Measurements from ENCODE around the gene SHISA4. TPM values are rescaled to one million over a fixed set of nuclear protein-coding genes. Genes with fewer than 3 reads are reported as not detected.

The SHISA4 gene
- total RNA-seq, 1 experiment from 2014 or later = 31.9 TPM

DNA sequence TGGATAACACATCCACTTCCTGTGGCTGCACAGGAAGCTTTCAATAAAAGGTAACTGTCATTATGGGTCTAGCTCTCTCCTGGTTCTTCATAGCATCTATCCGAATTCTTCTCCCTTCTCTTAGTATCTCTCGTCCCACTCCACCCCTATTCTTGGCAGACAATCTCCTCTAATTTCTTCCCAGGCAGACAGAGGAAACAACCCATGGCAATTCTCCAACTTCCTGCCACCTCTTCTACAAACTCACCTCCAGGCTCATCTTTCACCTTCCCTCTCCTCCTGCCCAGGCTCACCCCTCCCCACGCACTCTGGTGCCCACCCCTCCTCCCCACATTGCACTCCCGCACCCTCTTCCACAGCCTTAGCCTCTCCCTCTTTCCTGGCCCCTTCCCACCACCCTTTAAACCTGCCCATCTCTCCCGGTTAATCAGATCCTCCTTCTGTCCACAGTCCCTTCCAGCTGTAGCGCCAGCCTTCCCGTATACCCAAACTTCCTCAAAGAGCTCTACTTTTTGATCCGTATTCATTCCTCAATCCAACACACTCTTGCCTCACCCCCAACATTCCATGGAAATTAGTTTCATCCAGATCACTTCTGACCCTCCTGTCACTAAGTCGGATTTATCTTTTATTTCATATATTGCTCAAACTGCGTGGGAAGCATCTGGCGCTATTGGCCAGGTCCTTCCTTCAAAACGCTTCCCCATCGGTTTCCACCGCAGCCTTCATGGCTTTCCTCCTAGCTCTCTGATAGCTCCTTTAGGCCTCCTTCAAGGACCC, 25.9 kb downstream of the SHISA4 start:
- H3K4me3 ChIP-seq = no peak overlapping the region
- DNase-seq (ENCODE audit: low read depth in 1 of 2, low spot score in 2 of 2) = no peak
- H3K36me3 ChIP-seq = no peaks in the 10 kb centered on the region
- H3K9me3 ChIP-seq (replicated peaks) = no peaks in the 10 kb centered on the region
- peaks cover 38% of the 10 kb centered on the region for H3K4me1 ChIP-seq (replicated peaks)
- no peak overlapping the region for H3K27ac ChIP-seq
- no peaks in the 10 kb centered on the region for H3K27me3 ChIP-seq (replicated peaks)

- H3K36me3 ChIP-seq = no peaks in the 10 kb centered on the region
- no peaks in the 10 kb centered on the region for H3K27me3 ChIP-seq (replicated peaks)
- H3K4me1 ChIP-seq (replicated peaks) = peaks cover 38% of the 10 kb centered on the region
- peak; percentile 96 to 98 for DNase-seq (ENCODE audit: low read depth in 1 of 2, low spot score in 2 of 2)
- peak overlapping the region; percentile 68 for H3K27ac ChIP-seq
- no peak overlapping the region for H3K4me3 ChIP-seq
- no peaks in the 10 kb centered on the region for H3K9me3 ChIP-seq (replicated peaks)
Measured at GRCh38 chr1:201916649-201917249, 28.1 kb downstream of the SHISA4 start.

DNA sequence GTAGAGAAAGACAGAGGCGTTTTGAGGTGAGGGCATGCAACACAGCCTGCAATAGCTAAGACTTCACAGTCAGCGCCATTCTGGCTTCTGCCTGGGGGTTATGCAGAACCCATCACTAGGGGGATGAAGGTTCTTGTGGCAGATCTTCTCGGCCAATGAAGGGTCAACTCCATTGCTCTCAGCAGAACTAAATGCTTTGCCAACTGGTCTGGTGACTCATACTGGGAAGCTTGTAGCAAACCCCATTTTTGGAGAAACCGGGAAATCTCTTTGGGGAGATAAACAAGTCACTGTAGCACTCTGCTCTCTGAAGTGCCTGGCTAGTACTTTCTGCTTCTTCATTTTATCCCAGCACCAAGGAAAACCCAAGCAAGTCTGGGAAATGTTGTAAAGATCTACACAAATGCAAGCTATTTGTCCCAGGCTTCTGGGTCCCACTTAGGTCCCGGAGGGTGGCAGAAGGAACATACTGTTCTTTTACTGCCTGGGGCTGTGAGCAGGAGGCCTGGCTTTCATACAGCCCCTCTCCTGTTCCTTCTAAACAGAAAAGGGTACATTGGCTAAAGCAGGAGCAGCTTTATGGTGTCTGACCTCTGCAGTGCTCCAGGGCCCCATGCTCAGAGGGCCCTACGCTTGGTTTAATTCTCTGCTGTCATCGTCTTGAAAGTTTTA, 28.8 kb downstream of the SHISA4 start:
- Histone ChIP-seq H3K4me1 (replicated peaks) (peaks cover 38% of the 10 kb centered on the region), H3K36me3 (no peaks in the 10 kb centered on the region), H3K9me3 (replicated peaks) (no peaks in the 10 kb centered on the region), H3K27ac (peak overlapping the region; percentile 68), H3K27me3 (replicated peaks) (no peaks in the 10 kb centered on the region), H3K4me3 (no peak overlapping the region)
- DNase-seq (ENCODE audit: low read depth in 1 of 2, low spot score in 2 of 2) = peak; percentile 76 to 80

DNA sequence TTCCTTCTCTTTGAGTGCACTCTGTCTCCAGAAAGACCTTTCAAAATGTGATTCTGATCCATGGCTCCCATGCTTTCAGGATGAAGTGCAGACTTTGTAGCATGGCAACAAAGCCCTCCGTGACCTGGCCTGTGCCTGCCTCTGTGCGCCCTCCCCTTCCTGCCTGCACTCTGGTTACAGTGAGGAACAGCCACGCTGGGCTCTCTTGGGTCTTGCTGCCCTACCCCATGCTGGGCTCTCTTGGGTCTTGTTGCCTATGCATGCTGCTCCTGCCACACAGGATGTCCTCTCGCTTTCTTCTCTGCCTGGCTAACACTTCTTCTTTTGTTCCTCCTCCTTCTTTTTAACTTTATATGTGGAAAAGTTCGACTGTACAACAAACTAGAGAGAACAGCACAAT, 29.6 kb downstream of the SHISA4 start:
- H3K27ac ChIP-seq = peak overlapping the region; percentile 68
- H3K27me3 ChIP-seq (replicated peaks) = no peaks in the 10 kb centered on the region
- H3K36me3 ChIP-seq = no peaks in the 10 kb centered on the region
- DNase-seq (ENCODE audit: low read depth in 1 of 2, low spot score in 2 of 2) = no peak
- no peaks in the 10 kb centered on the region for H3K9me3 ChIP-seq (replicated peaks)
- peaks cover 31% of the 10 kb centered on the region for H3K4me1 ChIP-seq (replicated peaks)
- H3K4me3 ChIP-seq = no peak overlapping the region

DNA sequence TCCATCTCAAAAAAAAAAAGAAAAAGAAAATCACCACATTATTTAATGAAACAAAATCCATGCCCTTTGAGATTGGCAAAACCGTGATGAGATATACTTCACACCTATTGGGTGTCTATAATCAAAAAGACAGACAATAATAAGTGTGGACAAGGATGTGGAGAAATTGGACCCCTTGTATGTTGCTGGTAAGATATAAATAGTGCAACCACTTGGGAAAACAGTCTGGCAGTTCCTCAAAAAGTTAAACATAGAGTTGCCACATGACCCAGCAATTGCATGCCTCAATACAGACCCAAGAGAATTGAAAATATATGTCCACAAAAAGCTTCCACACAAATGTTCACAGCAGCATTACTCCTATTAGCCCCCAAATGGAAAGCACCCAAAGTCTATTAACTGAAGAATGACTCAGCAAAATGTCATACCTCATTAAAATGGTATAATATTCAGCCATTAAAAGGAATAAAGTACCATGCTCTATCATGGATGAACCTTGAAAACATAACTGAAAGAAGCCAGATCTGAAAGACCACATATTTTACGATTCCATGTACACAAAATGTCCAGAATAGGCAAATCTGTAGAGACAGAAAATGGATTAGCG, 33.4 kb downstream of the SHISA4 start:
- Histone ChIP-seq H3K27ac (no peak overlapping the region), H3K36me3 (no peaks in the 10 kb centered on the region), H3K9me3 (replicated peaks) (no peaks in the 10 kb centered on the region), H3K27me3 (replicated peaks) (no peaks in the 10 kb centered on the region), H3K4me3 (no peak overlapping the region), H3K4me1 (replicated peaks) (peaks cover 24% of the 10 kb centered on the region)
- DNase-seq (ENCODE audit: low read depth in 1 of 2, low spot score in 2 of 2) = no peak

- Histone ChIP-seq H3K27ac (no peak overlapping the region), H3K27me3 (replicated peaks) (no peaks in the 10 kb centered on the region), H3K4me1 (replicated peaks) (0 out of 2 replicates have a peak, but pooled peaks cover 6% of the 10 kb centered on the region), H3K36me3 (no peaks in the 10 kb centered on the region), H3K4me3 (no peak overlapping the region), H3K9me3 (replicated peaks) (no peaks in the 10 kb centered on the region)
- no peak for DNase-seq (ENCODE audit: low read depth in 1 of 2, low spot score in 2 of 2)
Measured at GRCh38 chr1:201925301-201925567, 36.5 kb downstream of the SHISA4 start.

- Histone ChIP-seq H3K9me3 (replicated peaks) (no peaks in the 10 kb centered on the region), H3K4me3 (no peak overlapping the region), H3K4me1 (replicated peaks) (peaks cover 12% of the 10 kb centered on the region; the same call in 1 of the 2 replicates), H3K27me3 (replicated peaks) (no peaks in the 10 kb centered on the region), H3K27ac (no peak overlapping the region), H3K36me3 (no peaks in the 10 kb centered on the region)
- DNase-seq (ENCODE audit: low read depth in 1 of 2, low spot score in 2 of 2) = no peak
Measured at GRCh38 chr1:201925981-201926645, 37.4 kb downstream of the SHISA4 start.

DNA sequence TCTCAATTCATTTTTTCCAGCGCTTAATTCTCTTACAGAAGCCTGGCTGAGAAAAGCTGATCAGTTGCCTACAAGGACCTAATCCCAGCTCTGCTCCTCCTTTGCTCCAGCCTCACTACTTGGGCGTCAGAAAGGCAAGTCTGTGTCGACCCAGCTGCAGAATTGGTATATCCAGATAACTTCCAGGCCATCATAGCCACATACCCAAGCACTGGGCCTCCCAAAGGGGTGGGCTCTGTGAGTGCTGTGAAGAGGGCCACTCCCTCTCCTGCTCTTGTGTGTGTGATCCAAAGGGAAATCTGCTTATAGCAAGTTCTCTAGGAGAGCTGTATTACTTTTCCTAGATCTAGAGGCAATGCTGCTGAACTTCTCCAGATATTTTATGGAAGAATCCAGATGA, 39.6 kb downstream of the SHISA4 start:
- Histone ChIP-seq H3K4me3 (no peak overlapping the region), H3K9me3 (replicated peaks) (no peaks in the 10 kb centered on the region), H3K27me3 (replicated peaks) (no peaks in the 10 kb centered on the region), H3K36me3 (no peaks in the 10 kb centered on the region), H3K27ac (no peak overlapping the region), H3K4me1 (replicated peaks) (peaks cover 12% of the 10 kb centered on the region; the same call in 1 of the 2 replicates)
- DNase-seq (ENCODE audit: low read depth in 1 of 2, low spot score in 2 of 2) = no peak

GRCh38 chr1:201930137-201930536, 41.4 kb downstream of the SHISA4 start:
- Histone ChIP-seq H3K27me3 (replicated peaks) (no peaks in the 10 kb centered on the region), H3K9me3 (replicated peaks) (no peaks in the 10 kb centered on the region), H3K4me3 (no peak overlapping the region), H3K27ac (no peak overlapping the region), H3K4me1 (replicated peaks) (peaks cover 24% of the 10 kb centered on the region), H3K36me3 (no peaks in the 10 kb centered on the region)
- DNase-seq (ENCODE audit: low read depth in 1 of 2, low spot score in 2 of 2) = no peak

- no peak for DNase-seq (ENCODE audit: low read depth in 1 of 2, low spot score in 2 of 2)
Measured at GRCh38 chr1:201930803-201931202, 42.1 kb downstream of the SHISA4 start.

DNA sequence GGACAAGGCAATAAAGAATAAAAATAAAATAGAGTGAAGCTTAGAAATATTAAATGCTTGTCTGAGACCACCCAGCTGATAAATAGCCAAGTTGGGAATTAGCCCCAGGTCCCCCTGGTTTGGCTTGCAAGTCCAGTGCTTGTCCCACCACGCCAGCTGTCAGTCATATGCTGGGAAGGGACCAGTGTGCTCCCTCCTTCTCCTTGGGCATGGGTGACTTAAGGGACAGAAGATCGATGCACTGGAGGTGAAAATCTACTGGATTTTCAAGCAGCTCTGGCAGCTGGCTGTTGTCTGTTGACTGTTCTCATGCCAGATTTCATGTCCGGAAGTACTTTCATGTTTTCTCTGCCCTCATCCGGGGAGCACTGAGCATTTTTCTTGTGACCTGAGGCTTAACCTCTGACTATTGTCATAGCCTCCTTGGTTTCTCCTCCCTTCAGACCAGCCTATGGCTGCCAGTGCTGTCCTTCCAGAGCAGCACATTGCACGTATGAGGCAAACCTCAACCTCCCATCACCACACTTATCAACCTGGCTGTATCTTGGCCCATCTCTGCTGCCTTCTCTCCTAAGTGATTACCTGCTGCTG, 45.2 kb downstream of the SHISA4 start:
- DNase-seq (ENCODE audit: low read depth in 1 of 2, low spot score in 2 of 2) = peak in 1 of 2 experiments; percentile 38
- no peak overlapping the region for H3K4me3 ChIP-seq
- H3K27ac ChIP-seq = 0 out of 2 replicates have a peak overlapping the region, but pooled peaks have one; percentile 27
- H3K9me3 ChIP-seq (replicated peaks) = no peaks in the 10 kb centered on the region
- H3K27me3 ChIP-seq (replicated peaks) = no peaks in the 10 kb centered on the region
- H3K4me1 ChIP-seq (replicated peaks) = peaks cover 34% of the 10 kb centered on the region
- H3K36me3 ChIP-seq = no peaks in the 10 kb centered on the region

More at GRCh38 chr1:201930803-201931202, 42.1 kb downstream of the SHISA4 start:
- H3K4me1 ChIP-seq (replicated peaks) = peaks cover 24% of the 10 kb centered on the region
- no peaks in the 10 kb centered on the region for H3K9me3 ChIP-seq (replicated peaks)
- no peaks in the 10 kb centered on the region for H3K36me3 ChIP-seq
- no peaks in the 10 kb centered on the region for H3K27me3 ChIP-seq (replicated peaks)
- H3K27ac ChIP-seq = no peak overlapping the region
- no peak overlapping the region for H3K4me3 ChIP-seq

DNA sequence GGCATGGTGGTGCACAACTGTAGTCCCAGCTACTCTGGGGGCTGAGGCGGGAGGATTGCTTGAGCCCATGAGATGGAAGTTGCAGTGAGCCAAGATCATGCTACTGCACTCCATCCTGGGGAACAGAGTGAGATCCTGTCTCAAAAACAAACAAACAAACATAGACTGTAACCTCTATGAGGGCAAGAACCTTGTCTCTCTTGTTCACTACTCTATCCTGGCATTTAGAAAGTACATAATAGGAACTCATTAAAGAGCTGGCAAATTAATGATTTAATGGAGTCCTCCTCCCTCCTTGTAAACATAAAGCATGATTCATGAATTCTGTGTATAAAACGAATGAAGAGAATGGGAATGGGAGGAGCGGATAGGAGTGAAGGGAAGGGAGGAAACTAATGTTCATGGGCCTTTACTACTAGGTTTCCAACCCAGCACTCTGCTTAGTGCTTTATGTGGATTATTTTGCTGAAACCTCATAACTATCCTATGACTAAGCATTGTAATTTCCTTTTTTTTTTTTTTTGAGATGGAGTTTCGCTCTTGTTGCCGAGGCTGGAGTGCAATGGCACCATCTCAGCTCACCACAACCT, 49.0 kb downstream of the SHISA4 start:
- Histone ChIP-seq H3K4me3 (no peak overlapping the region), H3K27me3 (replicated peaks) (no peaks in the 10 kb centered on the region), H3K4me1 (replicated peaks) (peaks cover 32% of the 10 kb centered on the region), H3K9me3 (replicated peaks) (no peaks in the 10 kb centered on the region), H3K27ac (peak overlapping the region; percentile 86), H3K36me3 (no peaks in the 10 kb centered on the region)
- peak in 1 of 2 experiments; percentile 85 for DNase-seq (ENCODE audit: low read depth in 1 of 2, low spot score in 2 of 2)

Data from SJSA1 (cell line).